ENCODE data around the gene FZD1.

The FZD1 gene

GRCh38 chr7:91265693-91266066, 1.4 kb downstream of the FZD1 start:
- DNase-seq, result peak; percentile 57

- DNase-seq, result no peak
These were observed 1.9 kb downstream of the FZD1 start for GRCh38 chr7:91266067-91266688.

- no peak for DNase-seq
These were observed 2.5 kb downstream of the FZD1 start for GRCh38 chr7:91266689-91267090.

- DNase-seq, result no peak
These were observed 3.1 kb downstream of the FZD1 start for GRCh38 chr7:91267171-91267955.

- DNase-seq, result no peak
These were observed 6.1 kb downstream of the FZD1 start for GRCh38 chr7:91270372-91270771.

GRCh38 chr7:91276909-91277308, 12.7 kb downstream of the FZD1 start:
- DNase-seq, result no peak

GRCh38 chr7:91280185-91280584, 16.0 kb downstream of the FZD1 start:
- peak; percentile 81 for DNase-seq

GRCh38 chr7:91280604-91281003, 16.4 kb downstream of the FZD1 start:
- no peak for DNase-seq

- DNase-seq, result no peak
These were observed 21.6 kb downstream of the FZD1 start for GRCh38 chr7:91285696-91286355.

- DNase-seq, result peak; percentile 98
These were observed 22.2 kb downstream of the FZD1 start for GRCh38 chr7:91286432-91286831.

- DNase-seq, result no peak
These were observed 23.3 kb downstream of the FZD1 start for GRCh38 chr7:91287371-91288084.

- DNase-seq, result no peak
These were observed 24.1 kb downstream of the FZD1 start for GRCh38 chr7:91288208-91288824.

GRCh38 chr7:91289633-91290254, 25.5 kb downstream of the FZD1 start:
- no peak for DNase-seq

GRCh38 chr7:91291302-91291701, 27.1 kb downstream of the FZD1 start:
- DNase-seq, result no peak

GRCh38 chr7:91291902-91292301, 27.7 kb downstream of the FZD1 start:
- peak; percentile 34 for DNase-seq

- no peak for DNase-seq
These were observed 28.3 kb downstream of the FZD1 start for GRCh38 chr7:91292506-91292905.

GRCh38 chr7:91293136-91293535, 28.9 kb downstream of the FZD1 start:
- DNase-seq, result no peak

- peak; percentile 32 for DNase-seq
These were observed 29.6 kb downstream of the FZD1 start for GRCh38 chr7:91293840-91294239.

- peak; percentile 97 for DNase-seq
These were observed 30.5 kb downstream of the FZD1 start for GRCh38 chr7:91294639-91295220.

- peak; percentile 64 for DNase-seq
These were observed 31.3 kb downstream of the FZD1 start for GRCh38 chr7:91295576-91295975.

- no peak for DNase-seq
These were observed 33.7 kb downstream of the FZD1 start for GRCh38 chr7:91297939-91298338.
